WI38 (cell line): ENCODE measurements around the gene KAT6B.

Source experiments
- H3K4me3 ChIP-seq: 2 replicates; pipeline ENCODE4 v1.5.1; 2011; ENCODE audit warnings: low read depth, mild to moderate bottlenecking, control low read depth, low read length
- CTCF ChIP-seq: IDR thresholded peaks from 2 replicates; pipeline ENCODE4 v1.5.1; 2012; ENCODE audit warnings: low read depth, mild to moderate bottlenecking, control low read depth, low read length

KAT6B gene

GRCh38 chr10:74813381-74814259 is 12.8 kb upstream of the KAT6B start:
- TF ChIP-seq CTCF, result no peak
- H3K4me3 ChIP-seq, result no peak overlapping the region

- no peak for TF ChIP-seq CTCF
- H3K4me3 ChIP-seq, result no peak overlapping the region
These were observed 11.6 kb upstream of the KAT6B start for GRCh38 chr10:74814797-74815196.

- no peak for TF ChIP-seq CTCF
- H3K4me3 ChIP-seq, result no peak overlapping the region
These were observed 9.4 kb upstream of the KAT6B start for GRCh38 chr10:74816824-74817498.

- no peak for TF ChIP-seq CTCF
- H3K4me3 ChIP-seq, result no peak overlapping the region
These were observed 4.9 kb upstream of the KAT6B start for GRCh38 chr10:74821501-74821900.

GRCh38 chr10:74822101-74822500 is 4.3 kb upstream of the KAT6B start:
- no peak for TF ChIP-seq CTCF
- H3K4me3 ChIP-seq, result no peak overlapping the region

- H3K4me3 ChIP-seq, result no peak overlapping the region
- no peak for TF ChIP-seq CTCF
These were observed 3.8 kb upstream of the KAT6B start for GRCh38 chr10:74822521-74823089.

GRCh38 chr10:74823791-74824183 is 2.6 kb upstream of the KAT6B start:
- H3K4me3 ChIP-seq, result no peak overlapping the region

More at GRCh38 chr10:74823791-74824183, 2.6 kb upstream of the KAT6B start:
- no peak for TF ChIP-seq CTCF
